HTERT RPE-1 (cell line): ENCODE results near the gene PFKM.

Experiments used
- in situ Hi-C: fragments of 300-500 bp; cut with MboI; formaldehyde crosslinking; loops from 4 replicates; pipeline ENCODE4 v1.14.3; 2020; ENCODE audit warnings: low sequenced_read_pairs

Gene PFKM

DNA sequence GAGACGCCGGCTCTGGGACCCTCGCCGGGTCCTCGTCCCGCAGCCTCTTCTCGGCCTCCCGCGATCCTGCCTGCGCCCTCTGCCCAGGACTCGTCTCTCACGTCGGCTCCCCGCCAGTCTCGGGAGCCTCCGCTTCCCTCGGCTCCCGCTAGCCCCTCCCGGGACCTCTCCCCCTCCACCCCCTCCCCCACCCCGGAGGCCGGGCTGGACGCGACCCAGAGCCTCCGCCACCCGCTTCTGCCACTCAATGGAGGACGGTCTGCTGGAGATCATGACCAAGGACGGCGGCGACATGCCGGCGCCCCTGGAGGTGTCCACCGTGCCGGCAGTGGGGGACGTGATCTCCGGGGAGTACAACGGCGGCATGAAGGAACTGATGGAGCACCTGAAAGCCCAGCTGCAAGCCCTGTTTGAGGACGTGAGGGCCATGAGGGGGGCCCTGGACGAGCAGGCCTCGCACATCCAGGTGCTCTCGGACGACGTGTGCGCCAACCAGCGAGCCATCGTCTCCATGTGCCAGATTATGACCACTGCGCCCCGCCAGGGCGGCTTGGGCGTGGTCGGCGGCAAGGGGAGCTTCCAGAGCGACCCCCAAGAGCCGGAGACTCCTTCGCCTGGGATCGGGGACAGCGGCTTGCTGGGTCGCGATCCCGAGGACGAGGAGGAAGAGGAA lies 64.8 kb downstream of the PFKM start:
- in situ Hi-C loops, result no loop called here

DNA sequence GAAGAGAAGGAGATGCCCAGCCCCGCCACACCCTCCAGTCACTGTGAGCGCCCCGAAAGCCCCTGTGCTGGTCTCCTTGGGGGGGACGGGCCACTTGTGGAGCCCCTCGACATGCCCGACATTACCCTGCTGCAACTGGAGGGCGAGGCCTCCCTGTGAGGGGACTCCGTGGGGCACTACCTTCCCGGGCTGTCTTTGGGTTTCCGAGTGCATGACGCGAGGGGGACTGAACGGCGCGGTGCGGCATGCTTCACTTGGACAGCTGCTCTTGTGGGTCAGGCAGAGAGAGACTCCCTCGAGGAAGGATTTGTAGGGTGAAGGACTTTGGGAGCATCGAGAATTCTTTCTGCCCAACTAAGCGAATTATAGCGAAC lies 65.4 kb downstream of the PFKM start:
- in situ Hi-C loops, result no loop called here

DNA sequence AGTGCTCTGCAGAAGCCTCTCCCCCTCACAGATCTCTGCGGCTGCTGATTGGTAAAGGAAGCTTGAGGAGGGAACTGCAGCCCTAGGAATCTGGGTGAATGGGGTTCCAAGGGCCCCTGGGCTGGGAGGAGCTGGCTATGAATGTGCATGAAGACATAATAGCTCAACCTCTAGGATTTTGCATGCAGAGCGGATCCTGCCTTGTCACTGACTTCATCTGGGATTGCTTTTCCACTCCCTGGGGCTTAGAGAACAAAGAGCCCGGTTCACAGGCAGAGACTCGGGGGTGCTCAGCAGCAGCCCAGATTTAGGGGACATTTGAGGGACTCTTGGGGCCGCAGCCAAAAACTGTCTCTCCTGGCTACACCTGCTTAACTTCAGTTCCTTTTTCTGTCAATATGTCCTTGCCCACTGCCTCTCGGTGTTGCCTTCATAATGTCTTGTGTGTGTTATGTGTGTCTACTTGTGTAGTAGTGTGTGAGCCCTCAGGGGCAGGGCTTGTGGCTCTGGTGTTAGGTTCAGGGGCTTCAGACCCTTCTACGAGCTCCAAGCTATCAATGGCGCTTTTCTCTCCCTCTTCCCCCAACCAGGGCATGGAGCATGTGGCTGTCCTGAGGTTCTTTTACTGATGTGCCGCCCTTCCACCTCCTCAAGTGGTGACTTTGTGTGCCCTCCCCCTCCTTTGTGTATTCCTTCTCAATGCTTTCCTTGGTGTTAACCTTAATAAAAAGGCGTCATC lies 66.2 kb downstream of the PFKM start:
- in situ Hi-C loops, result no loop called here

DNA sequence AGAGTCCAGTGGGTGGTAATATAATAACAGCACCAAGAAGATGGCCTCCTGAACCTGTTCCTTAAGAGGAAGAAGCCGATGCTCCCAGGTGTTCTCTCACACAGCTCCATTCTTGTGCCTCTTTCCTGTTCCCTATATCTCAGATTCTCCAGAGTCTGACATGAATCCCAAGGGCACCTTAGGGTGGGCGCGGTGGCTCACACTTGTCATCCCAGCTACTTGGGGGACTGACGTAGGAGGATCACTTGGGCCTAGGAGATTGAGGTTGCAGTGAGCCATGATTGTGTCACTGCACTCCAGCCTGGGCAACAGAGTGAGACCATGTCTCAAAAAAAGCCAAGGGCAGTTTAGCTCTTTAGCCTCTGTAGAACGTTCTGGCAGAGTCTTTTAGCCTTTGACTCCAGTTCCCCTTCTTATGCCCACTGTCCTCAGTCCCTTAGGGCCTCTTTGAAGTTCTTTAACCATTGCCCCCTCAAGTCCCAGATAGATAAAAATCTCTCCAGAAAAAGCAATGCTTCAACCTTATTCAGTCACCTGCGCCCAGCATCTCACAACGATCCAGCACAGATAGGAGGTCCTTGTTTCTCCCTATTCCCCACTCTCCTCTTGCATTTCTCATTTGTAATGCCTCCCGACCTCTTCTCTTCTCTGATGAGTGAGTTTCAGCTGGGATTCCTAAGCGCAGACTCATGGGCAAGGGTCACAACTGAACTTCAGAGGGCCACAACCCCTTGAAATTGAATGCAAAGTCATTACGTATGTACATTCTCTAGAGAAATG lies 68.9 kb downstream of the PFKM start:
- in situ Hi-C loops, result no loop called here

DNA sequence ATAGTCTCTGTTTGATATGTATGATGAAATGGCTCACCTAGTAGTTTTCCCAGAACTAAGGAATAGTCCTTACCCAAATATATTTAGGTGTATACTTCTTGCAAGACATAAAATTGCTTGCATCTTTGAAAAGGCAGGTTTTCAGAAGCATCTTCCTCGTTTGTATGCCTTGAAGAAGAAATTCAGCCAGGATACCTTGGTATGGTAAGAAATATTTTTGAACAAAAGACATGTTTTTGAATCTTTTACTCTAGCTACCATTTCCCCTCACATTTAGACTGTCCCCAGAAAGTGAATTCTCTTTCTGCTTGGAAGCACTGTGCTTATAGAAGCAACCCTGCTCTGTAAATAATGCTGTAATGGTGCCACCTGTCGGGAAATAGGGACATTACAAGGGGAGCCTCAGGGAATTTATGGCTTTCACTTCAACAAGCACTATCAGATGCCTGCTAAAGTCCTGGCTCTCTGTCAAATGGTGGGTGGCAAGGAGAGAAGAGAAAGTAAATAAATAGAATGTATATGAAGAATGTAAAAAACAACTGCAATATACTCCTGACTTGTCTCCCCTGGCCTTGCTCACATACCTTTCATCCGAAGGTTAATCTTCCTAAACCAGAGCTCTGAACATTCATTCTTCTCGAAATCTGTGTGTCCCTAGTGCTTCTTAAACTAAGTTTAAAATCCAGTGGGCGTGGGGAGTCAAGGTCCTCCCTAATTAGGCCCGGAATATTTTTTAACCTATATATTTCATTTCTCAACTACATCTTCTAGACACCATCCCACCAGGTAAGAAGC lies 70.4 kb downstream of the PFKM start:
- in situ Hi-C loops, result no loop called here

DNA sequence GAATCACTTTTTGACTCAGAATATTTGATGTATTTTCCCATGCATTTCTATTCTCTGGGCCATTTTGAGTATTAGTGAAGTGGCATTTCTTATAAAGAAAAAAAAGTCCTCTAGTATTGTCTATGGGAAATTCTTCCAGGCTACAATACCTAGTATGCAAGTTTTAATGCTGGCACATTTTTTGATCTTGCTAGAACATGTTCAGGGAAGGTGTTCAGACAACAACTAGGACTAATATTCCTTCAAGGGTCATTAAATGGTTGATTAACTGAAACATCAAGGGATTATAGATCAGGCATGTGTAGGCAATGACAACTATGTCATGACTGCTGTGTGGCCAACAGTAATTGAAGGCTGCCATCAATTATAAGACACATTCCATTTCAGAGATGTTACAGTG lies 71.9 kb downstream of the PFKM start:
- in situ Hi-C loops, result no loop called here

DNA sequence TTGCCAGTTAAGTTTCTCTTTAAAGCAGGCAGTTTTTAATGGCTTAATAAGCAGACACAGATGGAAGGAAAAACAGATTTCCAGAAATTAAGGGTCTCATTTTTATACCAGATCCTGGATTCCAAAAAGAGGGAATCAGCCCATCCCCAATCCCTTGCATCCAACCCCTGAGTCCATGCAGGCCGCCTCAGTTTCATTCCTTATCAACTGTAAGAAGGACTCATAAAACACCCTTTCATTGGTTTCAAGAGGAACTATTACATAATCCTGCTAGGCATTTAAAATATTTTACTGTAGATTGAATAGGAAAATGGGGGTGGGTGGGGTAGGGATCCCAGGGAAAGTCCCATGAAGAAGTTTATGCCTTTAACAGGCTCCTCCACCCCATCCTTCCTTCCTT lies 73.7 kb downstream of the PFKM start:
- in situ Hi-C loops, result no loop called here

DNA sequence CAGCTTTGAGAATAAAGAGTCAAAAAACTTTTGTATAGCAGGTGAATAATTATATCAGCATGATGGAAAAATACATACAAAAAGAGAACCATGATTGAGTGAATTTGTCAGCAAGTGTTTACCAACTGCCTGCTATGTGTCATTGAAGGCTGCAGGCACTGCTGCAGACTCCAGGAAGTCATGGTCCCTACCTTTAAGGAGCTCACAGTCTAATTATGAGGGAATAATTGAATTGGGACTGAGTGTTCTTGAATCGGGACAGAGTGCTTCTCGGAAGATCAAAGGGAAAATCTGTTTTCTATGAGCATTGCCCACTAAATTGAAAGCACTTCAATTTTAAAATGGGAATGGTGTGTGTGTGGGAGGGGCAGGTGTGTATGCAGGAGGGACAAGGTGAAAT lies 74.5 kb downstream of the PFKM start:
- in situ Hi-C loops, result no loop called here

DNA sequence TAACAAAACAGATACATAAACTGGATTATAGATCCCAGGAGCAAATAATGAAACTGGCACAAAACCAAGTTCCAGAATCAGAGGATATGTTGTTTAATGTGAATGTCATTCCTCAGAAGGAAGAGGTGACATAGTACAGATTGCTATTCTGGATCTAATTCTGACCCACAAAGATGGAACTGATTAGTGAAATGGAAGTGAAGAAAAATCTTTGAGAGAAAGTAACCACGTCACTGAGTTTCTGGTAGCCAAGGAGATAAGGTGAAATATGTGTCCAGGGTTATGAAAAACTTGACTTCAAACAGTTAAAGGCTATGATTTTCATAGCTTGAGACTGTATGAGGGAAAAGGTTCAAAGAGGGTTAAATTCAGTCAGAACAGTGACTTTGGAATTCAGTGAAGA lies 75.6 kb downstream of the PFKM start:
- in situ Hi-C loops, result no loop called here
